ENCODE results near the gene PLEKHF1.

GRCh38 chr19:29687244-29687896, 22.1 kb downstream of the PLEKHF1 start:
- TF ChIP-seq CTCF (IDR thresholded peaks at IDR 0.05) (no peak), POLR2A (IDR thresholded peaks at IDR 0.05) (no peak)
